NOMO-1 (cell line): Measurements from ENCODE around the gene CIC.
A peak's percentile ranks its signal among the peaks of the same experiment; 100 is the strongest.

ENCODE experiments used
- DNase-seq, 2 experiments: peaks; one replicate each; lab custom pipeline; 2025; ENCODE audit not compliant: unreplicated experiment in 2 of 2; lab: John Stamatoyannopoulos, UW

Gene CIC

GRCh38 chr19:42268704-42269477 lies at the start of gene CIC:
Gene CIC, plus strand, starts transcription at chr19:42269252. Its CDS starts 2,532 bp downstream, at chr19:42271784.
- peak; percentile 100 for DNase-seq

- peak; percentile 96 to 98 for DNase-seq
These were observed 49.0 kb upstream of the CIC start, which contains the start of gene ZNF526 for GRCh38 chr19:42219812-42220750. Gene ZNF526, plus strand, starts transcription at chr19:42220312. Its CDS starts 4,092 bp downstream, at chr19:42224404.

DNA sequence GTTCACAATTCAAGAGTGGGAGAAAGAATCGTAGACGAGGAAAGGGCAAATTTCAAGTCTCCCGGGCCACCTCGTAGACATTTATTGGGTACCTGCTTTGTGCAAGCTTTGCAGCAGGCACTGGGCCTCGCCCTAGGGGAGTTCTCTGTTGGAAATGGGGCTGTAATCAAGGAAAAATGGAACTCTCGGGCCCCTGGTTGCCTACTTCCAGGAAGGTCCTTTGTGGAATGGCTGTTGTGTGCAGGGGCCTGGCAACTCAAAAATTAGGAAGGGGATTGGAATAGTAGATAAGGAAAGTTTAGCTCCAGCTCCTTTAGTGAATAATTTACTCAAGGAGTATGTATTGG lies 48.3 kb upstream of the CIC start:
- DNase-seq = no peak

DNA sequence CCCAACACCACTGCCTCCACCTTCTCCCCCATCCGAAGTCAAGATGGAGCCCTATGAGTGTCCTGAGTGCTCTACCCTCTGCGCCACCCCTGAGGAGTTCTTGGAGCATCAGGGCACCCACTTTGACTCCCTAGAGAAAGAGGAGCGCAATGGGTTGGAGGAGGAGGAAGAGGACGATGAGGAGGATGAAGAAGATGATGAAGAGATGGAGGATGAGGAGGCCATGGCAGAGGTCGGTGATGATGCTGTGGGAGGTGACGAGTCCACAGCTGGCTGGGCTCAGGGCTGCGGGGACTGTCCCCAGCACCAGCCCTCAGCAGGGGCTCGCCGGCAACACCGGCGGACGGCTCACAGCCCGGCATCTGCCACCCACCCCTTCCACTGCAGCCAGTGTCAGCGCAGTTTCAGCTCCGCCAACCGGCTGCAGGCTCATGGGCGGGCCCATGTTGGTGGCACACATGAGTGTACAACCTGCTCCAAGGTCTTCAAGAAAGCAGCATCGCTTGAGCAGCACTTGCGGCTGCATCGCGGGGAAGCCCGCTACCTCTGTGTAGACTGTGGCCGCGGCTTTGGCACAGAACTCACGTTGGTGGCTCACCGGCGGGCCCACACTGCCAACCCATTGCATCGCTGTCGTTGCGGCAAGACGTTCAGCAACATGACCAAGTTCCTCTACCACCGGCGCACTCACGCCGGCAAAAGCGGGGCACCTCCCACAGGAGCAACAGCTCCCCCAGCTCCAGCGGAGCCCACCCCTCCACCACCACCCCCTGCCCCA lies 43.9 kb upstream of the CIC start:
- no peak for DNase-seq

DNA sequence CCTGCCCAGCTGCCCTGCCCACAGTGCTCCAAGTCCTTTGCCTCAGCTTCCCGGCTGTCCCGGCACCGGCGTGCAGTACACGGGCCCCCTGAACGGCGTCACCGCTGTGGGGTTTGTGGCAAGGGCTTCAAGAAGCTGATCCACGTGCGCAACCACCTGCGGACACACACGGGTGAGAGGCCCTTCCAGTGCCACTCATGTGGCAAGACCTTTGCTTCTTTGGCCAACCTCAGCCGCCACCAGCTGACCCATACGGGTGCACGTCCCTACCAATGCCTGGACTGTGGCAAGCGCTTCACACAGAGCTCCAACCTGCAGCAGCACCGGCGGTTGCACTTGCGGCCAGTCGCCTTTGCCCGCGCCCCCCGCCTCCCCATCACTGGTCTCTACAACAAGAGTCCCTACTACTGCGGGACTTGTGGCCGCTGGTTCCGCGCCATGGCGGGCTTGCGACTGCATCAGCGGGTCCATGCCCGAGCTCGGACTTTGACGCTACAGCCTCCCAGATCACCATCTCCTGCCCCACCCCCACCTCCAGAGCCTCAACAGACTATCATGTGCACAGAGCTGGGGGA lies 43.2 kb upstream of the CIC start:
- no peak for DNase-seq

GRCh38 chr19:42226886-42227285 lies 42.2 kb upstream of the CIC start:
- DNase-seq = no peak

DNA sequence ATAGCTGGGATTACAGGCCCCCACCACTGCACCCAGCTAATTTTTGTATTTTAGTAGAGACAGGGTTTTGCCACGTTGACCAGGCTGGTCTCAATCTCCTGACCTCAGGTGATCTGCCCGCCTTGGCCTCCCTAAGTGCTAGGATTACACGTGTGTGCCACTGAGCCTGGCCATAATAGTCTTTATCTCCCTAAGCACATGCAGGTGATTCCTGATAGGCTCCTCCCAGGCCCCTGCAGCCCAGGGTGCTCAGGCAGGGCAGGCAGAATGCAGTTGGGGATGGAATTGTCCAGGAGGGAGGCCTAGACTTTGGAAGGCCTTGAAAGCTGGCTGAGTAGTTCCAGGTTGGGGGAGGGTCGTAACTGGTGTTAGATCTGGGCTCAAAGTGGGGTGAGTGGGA lies 40.4 kb upstream of the CIC start:
- DNase-seq = no peak

- DNase-seq = no peak
These were observed 39.7 kb upstream of the CIC start for GRCh38 chr19:42229301-42229854.

DNA sequence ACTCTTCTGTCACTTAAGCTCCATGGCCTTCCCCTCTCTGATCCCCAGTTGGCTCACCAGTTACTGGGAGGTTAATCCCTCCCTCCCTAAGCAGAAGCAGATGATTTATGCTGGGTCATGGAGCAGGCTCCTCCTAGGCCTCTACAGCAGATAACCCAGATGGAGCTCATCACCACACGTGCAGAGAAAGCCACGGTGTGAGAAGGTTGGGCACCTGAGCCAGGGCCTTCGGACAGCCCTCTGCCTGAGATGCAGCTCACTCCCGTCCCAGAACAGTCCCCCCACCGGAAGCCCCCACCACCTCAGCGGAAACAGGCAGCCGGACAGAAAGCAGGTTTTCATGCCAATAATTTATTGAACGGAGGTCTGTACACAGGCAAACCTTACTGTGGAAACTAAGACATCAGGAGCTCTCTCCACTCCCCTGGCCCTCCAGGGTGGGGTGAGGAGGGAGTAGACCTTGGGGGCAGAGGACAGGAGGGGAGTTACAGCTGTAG lies 39.1 kb upstream of the CIC start:
- no peak for DNase-seq

DNA sequence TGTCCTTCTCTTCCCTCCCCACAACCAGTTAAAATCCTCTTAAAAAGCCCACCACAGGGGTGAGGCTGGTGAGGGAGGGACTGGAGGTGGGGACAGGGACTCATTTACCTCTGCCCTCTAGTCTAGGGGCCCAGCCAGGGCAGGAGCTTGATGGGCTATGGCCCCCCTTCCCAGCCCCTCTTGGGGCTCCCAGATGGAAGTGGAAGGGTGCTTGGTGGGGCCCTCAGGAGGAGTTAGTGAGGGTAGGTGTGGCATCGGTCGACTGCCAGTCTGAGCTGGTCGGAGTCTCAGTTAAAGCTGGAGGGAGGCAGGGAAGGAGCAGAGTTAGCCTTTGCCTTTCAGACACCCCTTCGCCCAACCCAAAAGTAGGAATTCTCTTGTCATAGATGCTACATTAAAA lies 38.5 kb upstream of the CIC start:
- DNase-seq = no peak

DNA sequence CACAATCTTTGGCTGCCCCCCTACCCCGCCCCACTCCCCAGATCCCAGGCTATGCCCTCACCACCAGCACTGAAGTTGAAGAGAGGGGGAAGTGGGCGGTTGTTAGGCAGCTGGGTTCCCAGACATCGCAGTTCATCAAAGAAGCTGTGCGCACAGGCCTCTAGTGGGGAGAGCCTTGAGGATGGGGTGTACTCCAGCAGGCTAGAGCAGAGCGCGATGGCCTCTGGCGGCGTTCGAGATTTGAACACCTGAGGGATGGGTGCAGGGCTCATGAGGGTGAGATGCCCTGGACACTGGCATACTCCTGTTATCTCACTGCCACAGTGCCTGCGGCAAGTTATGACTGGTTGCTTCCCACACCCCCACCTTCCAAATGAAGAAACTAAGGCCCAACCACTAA lies 36.6 kb upstream of the CIC start:
- no peak for DNase-seq

DNA sequence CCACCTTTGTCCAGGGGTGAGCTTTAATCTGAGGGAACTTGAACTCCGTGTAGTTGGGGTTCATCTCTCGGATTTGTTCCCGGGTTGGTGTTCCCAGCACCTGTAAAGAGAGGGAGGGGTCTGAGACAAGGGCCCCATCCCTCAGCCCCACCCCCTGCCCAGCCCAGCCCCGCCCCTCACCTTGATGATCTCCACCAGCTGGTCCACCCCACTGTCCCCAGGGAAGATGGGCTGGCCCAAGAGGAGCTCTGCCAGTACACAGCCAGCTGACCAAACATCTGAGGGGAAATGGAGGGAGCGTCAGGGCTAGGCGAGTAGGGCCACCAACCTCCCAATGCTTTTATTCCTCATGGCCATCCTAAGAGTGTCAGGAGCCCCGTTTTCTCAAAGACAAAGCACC lies 35.9 kb upstream of the CIC start:
- no peak for DNase-seq

DNA sequence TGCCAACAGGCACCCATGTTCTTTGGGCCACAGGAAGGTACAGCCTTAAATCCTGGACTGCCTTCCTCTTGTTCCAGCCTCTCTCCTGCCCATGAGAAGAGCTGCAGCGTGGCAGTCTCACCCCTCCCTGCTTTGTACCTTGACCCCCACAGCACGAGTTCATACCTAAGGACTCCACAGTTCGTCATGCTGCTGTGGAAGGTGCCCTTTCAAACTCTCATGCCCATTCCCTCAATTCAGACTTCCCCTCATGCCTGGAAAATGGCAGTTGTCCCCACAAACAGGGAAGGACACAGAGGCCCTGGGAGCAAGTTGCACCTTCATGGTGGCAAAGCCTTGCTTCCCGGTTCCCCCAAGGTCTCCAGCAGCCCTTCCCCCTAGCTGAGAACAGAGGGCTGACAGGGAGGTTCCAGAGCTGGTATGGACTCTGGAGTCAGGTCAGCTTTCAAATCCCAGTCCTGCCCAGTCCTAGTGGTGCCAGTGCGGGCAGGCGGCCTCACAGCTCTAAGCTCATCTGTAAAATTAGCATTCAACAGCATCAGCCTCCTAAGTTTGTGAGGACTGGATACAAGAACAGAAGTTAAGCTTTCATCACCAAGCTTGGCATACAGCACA lies 35.3 kb upstream of the CIC start:
- no peak for DNase-seq

DNA sequence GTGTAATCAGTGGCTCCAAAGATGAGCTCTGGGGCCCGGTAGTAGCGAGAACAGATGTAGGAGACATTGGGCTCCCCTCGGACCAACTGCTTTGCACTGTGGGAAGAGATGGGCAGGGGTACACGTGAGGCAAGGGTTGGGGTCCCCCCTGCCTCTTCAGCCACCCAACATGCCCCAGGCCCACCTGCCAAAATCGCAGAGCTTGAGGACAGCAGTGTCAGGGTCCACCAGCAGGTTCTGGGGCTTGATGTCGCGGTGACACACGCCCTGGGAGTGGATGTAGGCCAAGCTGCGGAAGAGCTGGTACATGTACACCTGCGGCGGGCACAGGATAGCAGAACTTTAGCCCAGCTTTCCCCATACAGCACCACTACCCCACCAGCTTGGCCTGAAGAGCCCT lies 34.7 kb upstream of the CIC start:
- DNase-seq = no peak

DNA sequence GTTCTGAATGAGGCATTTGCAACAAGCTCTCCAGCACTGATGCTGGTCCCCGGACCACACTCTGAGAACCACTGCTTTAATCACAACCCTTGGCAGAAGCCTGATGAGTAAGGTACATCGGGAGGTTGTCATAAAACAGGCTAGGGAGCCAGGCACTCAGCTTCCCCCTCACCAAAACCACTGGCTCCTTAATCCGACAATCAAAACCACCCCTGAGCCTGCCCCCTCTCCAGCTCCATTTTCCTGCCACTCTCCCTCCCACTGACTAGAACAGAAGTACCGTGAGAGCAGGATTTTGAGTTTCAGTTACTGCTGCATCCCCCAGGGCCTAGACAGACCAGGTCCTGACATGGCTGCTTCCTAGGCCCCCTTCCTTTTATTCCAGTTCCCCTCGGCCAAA lies 33.9 kb upstream of the CIC start:
- no peak for DNase-seq

DNA sequence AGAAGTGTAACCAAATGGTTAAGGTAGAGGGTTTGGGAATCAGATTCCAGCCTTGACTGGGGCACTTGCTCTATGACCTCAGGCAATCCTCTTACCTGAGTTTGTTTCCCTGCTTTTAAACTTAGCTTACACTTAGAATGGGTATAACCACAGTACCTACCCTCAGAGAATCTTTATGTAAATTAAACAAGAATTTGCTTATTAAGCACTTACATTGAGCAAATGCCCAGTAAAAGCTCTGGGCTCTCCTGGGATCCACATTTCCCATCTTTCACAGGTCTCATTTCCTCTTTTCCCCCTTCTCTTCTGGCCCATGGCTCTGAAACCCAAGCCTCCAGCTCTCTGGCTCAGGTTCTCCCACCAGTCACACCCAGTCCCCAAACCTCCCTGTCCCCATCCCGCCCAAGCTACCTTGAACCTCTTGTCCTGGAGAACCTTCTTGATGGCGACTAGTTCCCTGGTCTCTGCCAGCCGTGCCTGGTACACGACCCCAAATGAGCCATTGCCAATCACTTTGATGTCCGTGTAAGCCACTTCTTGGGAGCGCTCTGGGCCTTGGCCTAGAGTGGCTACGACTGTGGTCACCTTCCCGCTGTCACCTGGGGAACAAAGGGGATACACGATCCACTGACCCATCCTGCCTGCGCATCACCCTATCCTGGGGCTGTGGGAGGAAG lies 29.4 kb upstream of the CIC start:
- DNase-seq = no peak

GRCh38 chr19:42241279-42241678 lies 27.8 kb upstream of the CIC start:
- no peak for DNase-seq

- no peak for DNase-seq
These were observed 27.0 kb upstream of the CIC start for GRCh38 chr19:42242069-42242511.
